ENCODE data around the gene GDNF.
"Not testable (repeated sequence)": the region's sequence is repeated elsewhere in the genome, so short reads cannot be mapped to it uniquely, and the experiment has no call there.

GDNF gene

GRCh38 chr5:37839407-37840052 lies at the start of gene GDNF:
TSS of gene GDNF (minus strand) at chr5:37840041. CDS start at chr5:37834796, 5,245 bp downstream.
- DNase-seq, result peak; percentile 17

DNA sequence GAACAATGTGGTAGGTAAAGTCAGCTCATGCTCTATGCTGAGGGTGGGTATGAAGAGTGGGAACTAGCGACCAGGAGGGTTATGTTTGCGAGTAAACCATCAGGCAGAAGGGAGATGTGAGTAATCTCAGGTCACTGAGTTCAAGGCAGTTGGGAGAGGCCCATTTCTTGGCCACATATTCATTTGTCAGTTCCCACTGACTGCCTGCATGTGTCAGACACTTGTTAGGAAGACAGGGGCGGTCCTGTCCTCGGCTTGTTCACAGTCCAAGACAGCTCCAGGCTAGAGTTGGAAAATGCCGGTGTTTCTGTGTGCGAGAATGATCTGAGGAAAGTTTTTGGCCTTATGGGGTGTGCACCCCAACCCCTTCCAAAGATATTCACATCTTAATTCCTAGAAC lies 48.6 kb upstream of the GDNF start:
- DNase-seq, result no peak

GRCh38 chr5:37886242-37886905 lies 46.5 kb upstream of the GDNF start:
- DNase-seq, result no peak

- no peak for DNase-seq
These were observed 42.8 kb upstream of the GDNF start for GRCh38 chr5:37882636-37883035.

GRCh38 chr5:37881359-37881758 lies 41.5 kb upstream of the GDNF start:
- DNase-seq, result no peak

DNA sequence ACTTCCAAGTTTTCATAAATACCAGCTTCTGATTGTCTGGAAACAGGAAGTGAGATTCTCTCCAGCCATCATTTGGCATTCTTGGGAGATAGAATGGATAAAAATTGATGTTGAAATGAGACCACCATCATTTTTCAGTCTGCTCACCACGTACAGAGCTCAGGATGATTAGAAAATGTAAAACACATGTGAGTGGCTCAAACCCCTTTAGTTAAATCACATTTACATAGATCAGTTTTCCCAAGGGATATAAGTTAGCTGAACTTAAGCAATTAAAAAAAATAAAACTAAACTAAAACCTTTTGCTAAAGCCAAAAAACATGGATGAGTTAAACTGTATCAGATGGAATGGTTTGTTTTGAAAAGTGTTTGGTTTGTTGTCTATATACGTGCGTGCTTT lies 37.1 kb upstream of the GDNF start:
- DNase-seq, result no peak

GRCh38 chr5:37876245-37876644 lies 36.4 kb upstream of the GDNF start:
- no peak for DNase-seq

GRCh38 chr5:37875051-37875787 lies 35.4 kb upstream of the GDNF start:
- DNase-seq, result no peak

GRCh38 chr5:37873988-37874387 lies 34.1 kb upstream of the GDNF start:
- no peak for DNase-seq

DNA sequence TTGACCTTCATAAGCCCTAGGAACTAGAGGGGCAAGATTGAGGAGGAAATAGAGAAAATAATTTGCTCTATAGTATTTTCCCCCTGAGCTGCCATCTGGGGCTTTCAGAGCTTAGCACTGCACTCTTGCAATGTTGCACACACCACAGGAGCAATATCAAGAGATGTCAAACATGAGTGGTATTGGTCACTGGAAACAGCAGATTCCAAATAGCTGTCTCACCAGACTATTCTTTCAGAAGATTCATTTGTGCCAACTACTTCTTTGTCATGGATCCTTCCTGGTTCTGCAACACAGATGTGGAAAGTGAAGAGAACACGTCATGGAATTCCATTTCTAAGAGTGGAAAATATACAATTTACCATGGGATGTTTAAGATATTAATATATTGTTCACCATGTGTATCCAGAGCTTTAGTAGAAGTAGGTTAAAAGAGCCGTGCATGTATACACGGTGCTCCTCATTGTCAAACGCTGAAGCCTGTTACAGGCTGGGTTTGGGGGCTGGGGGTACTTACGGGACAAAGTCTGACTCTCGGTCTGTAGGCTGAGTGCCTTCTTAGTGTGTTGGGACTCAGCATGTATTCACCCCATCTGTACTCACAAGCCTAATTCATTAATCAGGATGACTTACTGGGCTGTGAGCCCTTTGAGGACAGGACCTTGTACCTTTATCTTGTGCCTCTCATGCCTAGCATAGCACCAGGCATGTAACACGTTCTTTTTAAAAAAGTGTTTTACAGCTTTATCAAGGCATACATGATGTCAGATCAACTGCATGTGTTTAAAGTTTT lies 31.4 kb upstream of the GDNF start:
- DNase-seq, result no peak

DNA sequence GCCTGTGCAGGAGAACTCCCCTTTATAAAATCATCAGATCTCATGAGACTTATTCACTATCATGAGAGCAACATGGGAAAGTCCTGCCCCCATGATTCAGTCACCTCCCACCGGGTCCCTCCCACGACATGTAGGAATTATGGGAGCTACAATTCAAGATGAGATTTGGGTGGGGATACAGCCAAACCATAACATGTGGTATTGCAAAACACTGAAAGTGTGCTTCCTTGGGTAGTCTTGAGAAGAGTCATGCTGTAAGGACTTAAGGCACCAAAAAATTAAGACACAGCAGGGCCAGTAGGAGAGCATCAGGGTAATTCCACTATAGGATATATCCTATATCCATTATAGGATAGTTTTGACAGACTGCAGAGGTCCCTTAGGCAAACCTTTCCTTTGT lies 29.4 kb upstream of the GDNF start:
- DNase-seq, result no peak

- DNase-seq, result no peak
These were observed 27.8 kb upstream of the GDNF start for GRCh38 chr5:37867654-37868053.

GRCh38 chr5:37862907-37863306 lies 23.1 kb upstream of the GDNF start:
- not testable (repeated sequence) for DNase-seq

- no peak for DNase-seq
These were observed 20.4 kb upstream of the GDNF start for GRCh38 chr5:37860206-37860605.

GRCh38 chr5:37859805-37860204 lies 20.0 kb upstream of the GDNF start:
- DNase-seq, result no peak

DNA sequence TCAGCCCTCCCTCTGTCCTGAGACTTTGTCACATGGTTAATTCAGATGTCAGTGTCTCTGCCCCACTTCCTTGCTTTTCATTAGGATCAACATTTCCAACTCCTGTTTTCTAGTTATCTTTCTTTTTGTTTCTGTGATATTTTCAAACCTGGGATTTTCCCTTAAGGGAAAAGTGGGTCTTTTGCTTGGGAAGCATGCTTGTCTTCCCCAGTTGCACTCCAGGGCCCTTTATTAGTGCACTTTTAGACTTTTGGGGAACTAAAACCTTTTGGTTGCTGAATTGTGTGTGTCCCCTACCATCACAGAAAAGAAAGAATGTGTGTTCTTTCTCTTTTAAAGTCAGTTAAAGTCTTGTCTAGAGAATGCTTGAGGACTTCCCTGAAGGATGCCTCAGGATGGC lies 18.4 kb upstream of the GDNF start:
- no peak for DNase-seq

- no peak for DNase-seq
These were observed 17.9 kb upstream of the GDNF start for GRCh38 chr5:37857696-37858095.

- DNase-seq, result no peak
These were observed 15.6 kb upstream of the GDNF start for GRCh38 chr5:37855438-37855837.

DNA sequence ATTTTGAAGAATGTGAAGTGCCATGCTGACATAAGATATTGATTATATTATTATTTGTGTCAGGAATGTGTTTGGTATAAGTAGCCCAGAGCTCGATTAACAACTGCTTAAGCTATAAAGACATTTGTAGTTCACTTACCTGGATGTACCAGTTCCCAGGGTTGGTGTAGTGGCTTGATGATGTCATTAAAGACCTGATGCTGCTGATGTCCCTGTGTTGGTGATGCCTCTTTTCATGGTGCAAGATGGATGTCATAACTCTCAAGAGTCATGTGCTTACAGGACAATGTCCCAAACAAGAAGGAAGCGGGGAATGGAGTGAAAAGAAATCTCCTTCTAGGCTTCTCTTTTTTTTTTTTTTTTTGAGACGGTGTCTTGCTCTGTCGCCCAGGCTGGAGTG lies 11.5 kb upstream of the GDNF start:
- no peak for DNase-seq

DNA sequence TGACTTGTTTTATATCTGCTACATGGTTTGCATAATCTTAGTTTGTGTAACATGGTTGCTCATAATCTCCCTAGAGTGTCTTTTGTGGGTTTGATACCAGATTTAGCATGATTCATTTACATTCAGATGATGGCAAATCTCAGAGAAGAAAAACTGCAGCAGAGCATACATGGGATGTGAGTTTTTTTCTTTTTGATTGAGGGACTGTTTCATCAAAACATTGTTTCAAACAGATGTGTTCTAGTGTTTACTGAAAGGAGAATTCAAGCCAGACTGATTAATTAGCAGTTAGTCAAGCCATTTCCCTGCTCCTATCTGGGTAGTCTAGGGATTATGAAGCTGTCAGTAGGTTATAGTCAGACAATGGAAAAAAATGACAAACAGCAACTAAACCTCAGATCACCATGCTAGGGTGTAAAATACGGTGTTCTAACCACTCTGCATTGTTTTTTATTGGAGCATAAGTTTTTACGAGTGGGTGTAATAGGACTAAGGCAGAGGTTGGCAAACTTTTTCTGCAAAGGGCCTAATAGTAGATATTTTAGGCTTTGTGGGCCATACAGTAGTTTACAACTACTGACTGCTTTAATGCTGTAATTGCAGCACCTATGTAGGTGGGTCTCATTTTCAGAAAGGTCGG lies 10.5 kb upstream of the GDNF start:
- no peak for DNase-seq

DNA sequence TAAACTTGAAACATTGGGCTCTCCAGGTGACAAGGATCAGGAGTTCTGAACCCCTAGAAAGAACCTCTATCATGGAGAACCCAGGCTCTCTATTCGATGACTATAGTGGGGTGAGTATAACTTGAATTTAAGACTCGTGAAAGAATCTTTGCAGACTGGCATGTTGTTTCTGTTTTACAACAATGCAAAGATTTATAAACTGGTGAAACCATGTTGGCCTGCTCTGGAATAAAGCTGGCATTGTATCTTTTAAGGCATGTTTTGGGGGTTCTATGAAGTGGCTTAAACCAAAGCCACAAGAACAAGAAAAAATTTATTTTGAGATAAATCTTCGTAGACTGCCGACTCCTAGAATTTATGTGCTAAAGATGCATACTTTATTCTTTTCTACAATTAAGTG lies 9.8 kb upstream of the GDNF start:
- no peak for DNase-seq

DNA sequence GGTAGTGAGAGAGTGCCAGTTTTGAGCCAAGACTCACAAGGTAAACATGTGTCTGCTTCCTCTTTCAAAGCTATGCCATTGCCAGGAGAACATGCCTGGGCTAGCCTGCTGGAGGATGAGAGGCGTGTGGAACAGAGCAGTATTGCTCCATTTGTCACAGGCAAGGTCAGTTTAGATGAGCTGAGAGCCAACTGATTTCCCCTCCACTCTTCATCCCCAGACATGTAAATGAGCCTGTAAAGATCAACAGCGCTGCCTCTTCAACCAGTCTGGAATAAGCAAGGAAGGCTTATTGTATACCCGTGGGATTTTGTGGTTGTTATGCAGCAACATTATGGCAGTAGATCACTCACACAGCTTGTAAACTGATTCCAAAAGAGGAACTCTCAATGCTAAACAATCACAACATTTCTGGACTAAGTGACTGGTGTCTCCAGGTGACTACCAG lies 8.2 kb upstream of the GDNF start:
- DNase-seq, result no peak

GRCh38 chr5:37846786-37847310 lies 7.0 kb upstream of the GDNF start:
- peak; percentile 25 for DNase-seq

Data from NCI-H1417 treated with DMSO at 0.1 percent for 48 hours (cell line).